AG08395 (cell line): ENCODE results near the gene RAET1L.
"Not testable (repeated sequence)": the region's sequence is repeated elsewhere in the genome, so short reads cannot be mapped to it uniquely, and the experiment has no call there.

Experiments used
- DNase-seq: peaks from one replicate; pipeline ENCODE4 v3.0.0; 2012; ENCODE audit warnings: mixed read lengths, low spot score

The RAET1L gene

DNA sequence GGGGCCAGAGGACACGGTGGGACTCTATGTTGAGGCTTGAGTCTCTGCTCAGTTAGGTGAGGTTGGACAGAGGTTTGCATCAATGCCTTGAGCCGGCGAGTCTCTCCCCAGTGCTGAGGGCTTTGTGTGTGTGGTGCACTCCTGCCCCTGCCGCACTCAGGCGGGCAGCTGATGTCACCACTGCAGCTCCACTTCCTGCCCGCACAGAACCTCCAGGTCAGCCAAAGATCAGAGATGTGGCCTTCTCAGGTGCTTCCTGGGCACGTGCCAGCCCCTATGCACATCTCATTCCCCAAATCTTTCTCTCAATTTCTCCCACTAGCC is 33.9 kb downstream of the RAET1L start:
- DNase-seq: not testable (repeated sequence)

DNA sequence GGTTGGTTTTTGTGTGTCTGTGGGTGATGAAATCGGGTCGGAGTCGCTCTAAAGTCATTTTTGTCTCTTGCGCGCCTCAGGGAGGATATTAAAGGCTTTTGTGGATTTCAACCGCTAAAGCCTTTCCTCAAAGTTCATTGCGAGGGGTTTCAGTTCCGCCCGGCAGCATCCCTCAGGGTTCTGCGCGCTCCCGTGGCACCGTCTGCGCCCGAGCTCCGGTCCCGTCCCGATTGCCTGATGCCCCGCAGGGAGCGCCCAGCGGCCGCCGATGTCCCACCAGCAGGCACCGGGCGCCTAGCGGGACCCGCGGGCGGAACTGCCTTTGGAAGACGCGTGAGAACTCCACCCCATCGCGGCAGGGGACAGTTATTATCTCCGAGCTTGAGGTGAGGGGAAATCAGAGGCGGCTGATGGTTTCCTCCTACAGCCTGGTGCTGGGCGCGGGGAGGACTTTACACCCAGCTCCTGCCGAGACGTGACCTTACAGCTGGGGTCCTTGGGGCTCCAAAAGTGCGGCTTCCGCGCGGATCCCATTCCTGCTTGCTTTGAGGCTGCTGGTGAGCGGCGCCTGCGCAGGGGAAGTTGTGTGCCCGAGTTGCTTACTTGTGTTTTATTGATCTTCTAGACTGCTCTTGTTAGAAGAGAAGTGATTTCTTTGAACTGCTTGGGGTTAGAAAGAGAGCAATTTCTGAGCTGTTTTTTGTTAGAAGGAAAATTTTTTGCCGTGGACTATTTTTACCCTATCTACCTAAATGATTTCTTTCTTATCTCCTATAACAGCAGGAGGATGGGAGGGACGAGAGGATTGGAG is 34.5 kb downstream of the RAET1L start:
- DNase-seq: no peak

DNA sequence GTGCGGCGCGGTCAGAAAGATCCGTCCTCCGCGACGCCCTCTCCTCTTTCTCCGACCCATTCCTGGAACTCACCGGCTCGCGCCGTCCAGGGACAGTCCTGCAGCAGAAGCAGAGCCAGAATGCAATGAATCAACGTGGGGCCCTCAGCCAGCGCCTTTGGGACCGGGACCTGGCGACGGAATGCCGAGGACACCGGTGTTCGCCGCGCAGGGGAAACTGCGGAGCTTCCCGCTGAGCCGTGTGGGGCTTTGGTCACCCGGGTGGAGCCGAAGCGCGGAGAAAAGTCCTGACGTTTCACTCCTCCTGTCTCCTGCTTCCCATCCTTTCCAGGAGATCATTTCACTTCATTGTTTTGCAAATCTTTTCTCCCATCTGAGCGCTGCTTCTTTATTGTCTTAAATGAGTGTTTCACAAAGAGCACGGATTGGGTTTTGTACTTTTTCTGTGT is 35.1 kb downstream of the RAET1L start:
- DNase-seq: no peak

DNA sequence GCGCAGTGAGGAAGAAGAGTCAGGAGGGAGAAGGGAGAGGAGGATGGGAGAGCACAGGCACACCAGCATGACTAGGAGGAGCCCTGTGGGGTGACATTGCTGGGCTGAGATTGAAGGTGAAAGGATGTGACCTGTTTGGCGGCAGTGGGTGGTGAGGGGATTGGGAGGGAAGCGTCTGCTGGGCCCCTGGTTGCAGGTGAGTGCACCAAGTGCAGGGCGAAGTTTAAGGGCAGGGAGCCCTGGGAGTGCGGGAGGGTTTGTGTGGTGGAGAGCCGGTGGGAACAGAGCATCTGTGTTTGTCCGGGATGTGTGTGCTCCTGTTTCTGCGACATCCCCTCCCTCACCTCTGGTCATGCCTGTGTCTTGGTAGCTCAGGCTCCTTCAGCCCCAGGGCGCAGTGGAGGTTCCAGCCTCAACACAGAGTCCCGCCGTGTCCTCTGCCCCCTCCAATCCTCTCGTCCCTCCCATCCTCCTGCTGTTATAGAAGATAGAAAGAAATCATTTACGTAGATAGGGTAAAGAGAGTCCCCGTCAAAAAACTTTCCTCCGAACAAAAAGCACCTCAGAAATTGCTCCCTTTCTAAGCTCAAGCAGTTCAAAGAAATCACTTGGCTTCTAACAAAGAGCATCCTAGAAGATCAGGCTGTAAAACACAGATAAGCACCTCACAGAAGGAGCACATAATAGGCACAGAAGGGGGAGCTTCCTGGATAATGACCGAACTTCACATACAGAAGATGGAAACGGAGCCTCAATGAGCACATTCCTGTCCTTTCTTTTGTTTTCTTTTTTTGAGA is 36.6 kb downstream of the RAET1L start:
- no peak for DNase-seq

DNA sequence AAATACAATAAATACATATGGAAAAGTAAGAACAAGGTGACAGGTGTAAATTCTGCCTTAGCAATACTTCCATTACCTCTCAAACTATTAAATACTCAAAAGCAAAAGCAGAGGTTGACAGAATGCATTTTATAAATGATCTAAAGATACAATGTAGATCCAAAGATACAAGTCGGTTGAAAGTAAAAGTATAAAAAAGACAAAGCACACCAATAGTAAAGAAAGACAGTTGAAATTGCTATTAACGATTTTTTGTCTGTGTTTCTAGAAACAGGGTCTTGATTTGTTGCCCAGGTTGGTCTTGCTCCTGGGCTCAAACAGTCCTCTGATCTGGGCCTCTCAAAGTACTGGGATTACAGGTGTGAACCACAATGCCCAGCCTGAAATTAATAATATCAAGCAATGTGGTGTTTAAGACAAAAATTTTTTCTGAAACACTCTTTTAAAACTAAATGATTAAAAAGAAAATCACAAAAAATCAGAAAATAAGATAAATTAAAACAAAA is 37.7 kb downstream of the RAET1L start:
- DNase-seq: no peak

DNA sequence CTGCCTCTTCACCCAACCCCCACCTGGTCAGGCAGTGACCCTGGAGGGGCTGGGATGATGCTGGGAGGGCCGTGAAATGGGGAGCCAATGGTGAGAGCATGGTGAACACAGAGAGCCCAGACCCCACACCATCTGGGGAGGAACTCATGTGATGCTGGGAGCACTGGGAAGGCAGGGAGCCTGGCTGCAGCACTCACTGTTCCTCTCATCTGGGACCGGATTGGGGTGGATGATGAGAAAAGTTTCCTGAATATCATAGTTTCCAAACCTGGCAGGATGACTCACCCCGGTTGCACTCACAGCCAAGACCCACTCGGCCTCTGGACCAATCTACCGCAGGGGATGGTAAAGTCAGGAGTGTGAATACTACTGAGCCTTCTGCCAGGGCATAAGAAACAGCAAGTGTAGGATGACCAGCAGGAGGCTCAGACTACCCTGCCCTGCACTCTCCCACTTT is 39.8 kb downstream of the RAET1L start:
- no peak for DNase-seq

DNA sequence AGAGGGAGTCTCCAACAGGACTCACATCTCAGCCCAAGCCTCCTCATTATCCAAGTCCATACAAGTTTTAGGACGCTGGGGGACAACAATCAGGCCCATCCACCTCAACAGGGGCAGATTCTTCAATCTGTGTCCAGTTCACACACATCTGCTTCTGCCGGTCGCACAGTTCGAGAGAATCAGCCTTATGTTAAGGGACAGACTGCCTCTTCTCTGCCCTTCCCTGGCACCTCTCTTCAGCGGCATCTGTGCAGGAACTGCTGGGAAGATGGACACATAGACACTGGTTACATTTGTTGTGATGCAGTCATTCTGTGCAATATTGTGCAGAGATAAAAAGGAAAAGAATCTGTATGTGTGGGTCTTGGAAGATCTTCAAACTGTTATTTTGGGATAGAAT is 40.6 kb downstream of the RAET1L start:
- no peak for DNase-seq

DNA sequence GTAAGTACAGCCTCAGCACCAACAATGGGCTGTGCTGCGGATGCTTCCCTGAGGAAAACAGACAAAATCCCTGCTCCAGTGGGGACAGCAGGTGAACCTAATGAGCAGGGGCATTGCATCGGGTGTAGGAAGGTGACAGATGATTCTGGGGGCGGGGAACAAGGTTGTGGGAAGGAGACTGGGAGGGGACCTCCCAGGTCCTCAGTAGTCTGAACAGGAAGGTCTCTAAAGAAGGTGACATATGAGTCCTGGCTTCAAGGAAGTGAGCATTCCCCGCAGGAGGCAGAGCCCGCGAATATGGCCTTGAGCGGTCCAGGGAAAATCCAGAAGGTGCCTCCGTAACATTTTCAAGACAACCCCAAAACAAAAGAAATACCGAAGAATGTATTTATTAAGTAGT is 42.2 kb downstream of the RAET1L start:
- no peak for DNase-seq

DNA sequence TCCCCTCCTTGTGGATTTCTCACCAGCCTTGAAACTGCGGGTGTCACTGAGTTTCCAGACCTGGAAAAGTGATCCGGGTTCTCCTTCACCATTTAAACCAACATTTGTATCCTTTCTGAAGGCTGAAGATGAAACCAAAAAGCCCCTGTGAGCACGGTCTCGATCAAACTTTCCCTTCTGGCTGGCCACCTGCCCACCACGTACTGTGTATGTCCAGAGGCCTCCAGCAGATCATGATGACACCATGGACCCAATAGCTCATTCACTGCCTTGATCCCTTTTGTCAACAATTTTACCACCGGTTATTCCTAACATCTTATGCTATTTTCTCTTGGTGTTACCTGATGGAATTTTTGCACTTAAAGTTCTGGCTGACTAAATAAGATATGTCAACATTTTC is 46.0 kb downstream of the RAET1L start:
- no peak for DNase-seq

DNA sequence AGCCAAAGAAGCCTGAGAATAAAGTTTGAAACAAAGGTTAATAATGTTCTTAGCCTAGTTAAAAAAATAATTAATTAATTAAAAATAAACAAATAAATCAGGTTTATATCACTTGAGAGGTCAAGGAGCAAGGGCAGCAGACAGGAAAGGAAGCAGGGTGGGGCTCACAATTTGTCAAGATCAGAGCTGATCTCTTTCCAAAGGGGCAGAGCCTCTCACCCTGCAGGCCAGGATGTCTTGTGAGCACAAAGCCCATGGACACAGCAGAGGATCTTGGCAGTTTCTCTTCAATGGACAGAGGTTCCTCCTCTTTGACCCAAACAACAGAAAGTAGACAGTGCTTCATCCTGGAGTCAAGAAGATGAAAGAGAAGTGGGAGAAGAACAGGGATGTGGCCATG is 46.7 kb downstream of the RAET1L start:
- no peak for DNase-seq

DNA sequence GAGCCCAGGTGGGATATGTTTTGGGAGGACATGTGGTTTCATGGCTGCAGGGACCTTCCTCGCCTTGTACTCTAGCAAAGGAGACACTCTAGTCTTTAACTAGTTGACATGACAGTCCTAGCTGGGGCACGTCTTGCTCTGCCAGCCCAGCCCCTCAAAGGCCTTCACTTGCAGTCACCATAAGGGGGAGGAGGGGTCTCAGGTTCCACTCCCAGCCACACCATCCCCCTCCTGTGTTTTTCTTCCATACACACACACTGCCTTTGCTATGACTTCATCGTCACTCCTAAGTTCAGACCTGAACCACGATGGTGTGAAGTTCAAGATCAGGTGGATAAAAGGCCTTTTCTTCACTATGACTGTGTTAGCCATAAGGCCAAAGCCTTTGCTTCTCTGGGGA is 48.1 kb downstream of the RAET1L start:
- DNase-seq: no peak

DNA sequence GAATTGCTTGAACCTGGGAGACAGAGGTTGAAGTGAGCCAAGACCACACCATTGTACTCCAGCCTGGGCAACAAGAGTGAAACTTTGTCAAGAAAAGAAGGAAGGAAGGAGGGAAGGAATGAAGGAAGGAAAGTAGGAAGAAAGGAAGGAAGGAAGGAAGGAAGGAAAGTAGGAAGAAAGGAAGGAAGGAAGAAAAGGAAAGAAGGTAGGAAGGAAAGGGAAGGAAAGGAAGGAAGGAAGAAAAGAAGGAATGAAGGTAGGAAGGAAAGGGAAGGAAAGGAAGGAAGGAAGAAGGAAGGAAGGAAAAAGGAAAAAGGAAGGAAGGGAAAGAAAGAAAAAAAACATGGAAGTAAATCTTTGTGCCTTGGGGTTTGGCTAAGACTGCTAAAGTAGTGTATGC is 49.9 kb downstream of the RAET1L start:
- DNase-seq: no peak

DNA sequence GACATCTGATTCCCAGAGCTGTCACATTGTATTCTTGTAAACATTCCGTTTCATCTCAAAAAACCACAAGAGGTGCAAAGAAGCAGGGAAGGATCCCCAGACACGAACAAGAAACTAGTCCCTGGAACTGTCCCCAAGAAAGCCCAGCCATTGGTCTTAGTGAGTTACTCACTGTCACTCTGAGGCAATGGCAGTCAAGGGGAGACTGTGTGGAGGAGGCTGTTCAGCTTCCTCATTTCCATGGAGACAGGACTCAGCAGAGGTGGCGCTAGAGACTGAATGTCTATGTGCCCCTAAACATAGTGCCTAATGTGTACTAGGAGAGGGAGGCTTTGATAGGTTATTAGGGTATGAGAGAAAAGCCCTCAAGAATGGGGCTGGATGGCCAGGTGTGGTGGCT is 50.5 kb downstream of the RAET1L start:
- no peak for DNase-seq

DNA sequence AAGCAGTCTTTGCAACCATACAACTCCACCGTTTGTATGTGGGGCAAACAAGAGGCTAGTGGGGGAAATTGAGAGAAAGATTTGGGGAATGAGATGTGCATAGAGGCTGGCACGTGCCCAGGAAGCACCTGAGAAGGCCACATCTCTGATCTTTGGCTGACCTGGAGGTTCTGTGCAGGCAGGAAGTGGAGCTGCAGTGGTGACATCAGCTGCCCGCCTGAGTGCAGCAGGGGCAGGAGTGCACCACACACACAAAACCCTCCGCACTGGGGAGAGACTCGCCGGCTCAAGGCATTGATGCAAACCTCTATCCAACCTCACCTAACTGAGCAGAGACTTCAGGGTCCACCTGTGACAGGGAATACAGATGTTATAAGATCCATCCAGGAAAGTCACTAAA is 50.9 kb downstream of the RAET1L start:
- not testable (repeated sequence) for DNase-seq

DNA sequence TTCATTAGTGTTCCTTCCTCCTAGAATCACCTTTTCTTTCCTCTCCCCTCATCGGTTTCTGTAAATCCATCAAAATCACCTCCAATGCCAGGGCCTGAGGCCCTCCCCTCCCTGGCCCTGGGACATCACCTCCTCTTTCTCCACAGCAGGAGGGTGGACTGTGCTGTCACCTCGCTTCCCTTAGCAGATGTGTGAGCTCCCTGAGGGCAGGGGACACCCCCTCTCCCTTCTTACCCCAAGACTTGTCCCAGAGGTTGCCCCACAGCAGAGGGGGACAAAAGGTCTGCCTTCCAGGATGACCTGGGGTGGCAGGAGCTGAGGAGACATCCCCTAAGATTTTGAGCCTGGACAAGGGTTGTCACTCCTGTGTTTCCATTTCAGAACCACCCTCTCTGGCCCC is 55.7 kb downstream of the RAET1L start:
- no peak for DNase-seq

DNA sequence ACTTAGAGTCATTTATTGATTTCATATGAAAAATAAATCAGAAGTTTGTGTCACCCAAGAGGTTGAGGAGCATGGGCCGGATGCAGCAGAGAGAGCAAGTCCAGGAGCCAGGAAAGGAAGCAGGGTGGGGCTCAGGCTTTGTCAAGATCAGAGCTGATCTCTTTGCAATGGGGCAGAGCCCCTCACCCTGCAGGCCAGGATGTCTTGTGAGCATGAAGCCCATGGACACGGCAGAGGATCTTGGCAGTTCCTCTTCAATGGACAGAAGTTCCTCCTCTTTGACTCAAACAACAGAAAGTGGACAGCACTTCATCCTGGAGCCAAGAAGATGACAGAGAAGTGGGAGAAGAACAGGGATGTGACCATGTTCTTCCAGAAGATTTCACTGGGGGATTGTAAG is 56.4 kb downstream of the RAET1L start:
- DNase-seq: not testable (repeated sequence)
